Neural crest cell (in vitro differentiated cells): ENCODE data around the gene TUBA4B. TPM values are rescaled to one million over a fixed set of nuclear protein-coding genes. Genes with fewer than 3 reads are reported as not detected.

Experiments
- DNase-seq: peaks from one replicate; pipeline ENCODE4 v3.0.0; 2021; ENCODE audit warnings: low read depth, mixed read lengths, low spot score
- H3K27ac Mint-ChIP-seq: one replicate; pipeline ENCODE4 v1.8.0; 2021; ENCODE audit warnings: mild to moderate bottlenecking, mixed read lengths; ENCODE audit not compliant: unreplicated experiment
- H3K27me3 Mint-ChIP-seq: 2 replicates; pipeline ENCODE4 v1.8.0; 2021; ENCODE audit warnings: low read depth, mild to moderate bottlenecking, mixed read lengths
- H3K36me3 Mint-ChIP-seq: 2 replicates; pipeline ENCODE4 v1.8.0; 2021; ENCODE audit warnings: low read depth, mild to moderate bottlenecking, mixed read lengths
- H3K4me1 Mint-ChIP-seq: 2 replicates; pipeline ENCODE4 v1.8.0; 2021; ENCODE audit warnings: mixed read lengths
- H3K4me3 Mint-ChIP-seq: one replicate; pipeline ENCODE4 v1.8.0; 2021; ENCODE audit warnings: mild to moderate bottlenecking, mixed read lengths
- H3K9me3 Mint-ChIP-seq: 2 replicates; pipeline ENCODE4 v1.8.0; 2021; ENCODE audit warnings: mixed read lengths
- total RNA-seq: library from RNA; stranded (reverse); gene quantifications from 2 replicates; pipeline ENCODE4 v1.2.1, GENCODE V29; 2021
- TF ChIP-seq, protein P1 (sequence below): fragments of 200-600 bp; sonication (generic); conservative IDR thresholded peaks from 2 replicates; pipeline ENCODE4 v1.5.0; 2021; ENCODE audit warnings: antibody characterized with exemption, mild to moderate bottlenecking

The TUBA4B gene
- total RNA-seq, 1 donor from 2014 or later, result not detected

DNA sequence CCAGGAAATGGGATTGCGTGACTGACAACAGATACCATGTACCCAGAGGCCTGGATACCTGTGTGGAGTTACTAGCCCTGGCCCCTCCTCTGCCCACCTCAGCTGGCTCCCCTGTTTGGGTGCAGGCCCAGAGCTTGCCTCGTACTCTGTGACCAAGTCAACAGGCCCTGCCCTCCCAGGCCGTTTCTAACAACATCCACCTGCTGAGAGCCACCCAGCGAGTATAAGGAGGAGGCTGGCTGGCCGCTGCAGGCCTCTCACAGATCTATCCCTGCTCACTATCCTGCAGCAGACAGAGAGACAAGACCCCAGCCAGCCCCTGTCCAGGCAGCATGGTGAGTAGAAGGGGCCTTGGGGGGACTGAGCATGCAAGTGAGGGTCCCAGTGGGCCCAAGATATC lies 13.2 kb downstream of the TUBA4B start:
- TF ChIP-seq, protein P1, sequence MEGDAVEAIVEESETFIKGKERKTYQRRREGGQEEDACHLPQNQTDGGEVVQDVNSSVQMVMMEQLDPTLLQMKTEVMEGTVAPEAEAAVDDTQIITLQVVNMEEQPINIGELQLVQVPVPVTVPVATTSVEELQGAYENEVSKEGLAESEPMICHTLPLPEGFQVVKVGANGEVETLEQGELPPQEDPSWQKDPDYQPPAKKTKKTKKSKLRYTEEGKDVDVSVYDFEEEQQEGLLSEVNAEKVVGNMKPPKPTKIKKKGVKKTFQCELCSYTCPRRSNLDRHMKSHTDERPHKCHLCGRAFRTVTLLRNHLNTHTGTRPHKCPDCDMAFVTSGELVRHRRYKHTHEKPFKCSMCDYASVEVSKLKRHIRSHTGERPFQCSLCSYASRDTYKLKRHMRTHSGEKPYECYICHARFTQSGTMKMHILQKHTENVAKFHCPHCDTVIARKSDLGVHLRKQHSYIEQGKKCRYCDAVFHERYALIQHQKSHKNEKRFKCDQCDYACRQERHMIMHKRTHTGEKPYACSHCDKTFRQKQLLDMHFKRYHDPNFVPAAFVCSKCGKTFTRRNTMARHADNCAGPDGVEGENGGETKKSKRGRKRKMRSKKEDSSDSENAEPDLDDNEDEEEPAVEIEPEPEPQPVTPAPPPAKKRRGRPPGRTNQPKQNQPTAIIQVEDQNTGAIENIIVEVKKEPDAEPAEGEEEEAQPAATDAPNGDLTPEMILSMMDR, result no peak
- no peak overlapping the region for H3K27ac Mint-ChIP-seq
- DNase-seq, result no peak
- H3K4me1 Mint-ChIP-seq, result no peaks in the 10 kb centered on the region
- peaks cover 70% of the 10 kb centered on the region for H3K27me3 Mint-ChIP-seq
- no peak overlapping the region for H3K4me3 Mint-ChIP-seq
- H3K9me3 Mint-ChIP-seq, result no peaks in the 10 kb centered on the region
- no peaks in the 10 kb centered on the region for H3K36me3 Mint-ChIP-seq

DNA sequence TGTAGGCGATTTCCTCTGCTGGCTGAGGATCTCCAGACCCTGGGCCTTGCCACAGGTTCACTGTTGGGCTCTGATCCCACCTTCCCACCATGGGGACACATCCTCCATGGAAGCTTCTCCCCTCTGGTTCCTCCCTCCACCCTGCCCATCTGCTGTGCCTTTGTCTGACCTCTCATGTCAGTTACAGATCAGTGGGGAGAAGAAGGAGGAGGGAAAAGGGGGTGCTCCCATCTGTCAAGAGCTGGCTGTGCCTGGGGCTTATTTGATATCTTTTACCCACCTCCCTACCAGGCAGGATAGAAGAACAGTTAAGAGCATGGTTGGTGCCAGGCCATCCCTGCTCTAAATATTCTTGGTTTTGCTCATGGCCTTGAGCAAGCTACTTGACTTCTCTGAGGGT lies 13.8 kb downstream of the TUBA4B start:
- no peaks in the 10 kb centered on the region for H3K4me1 Mint-ChIP-seq
- no peak for DNase-seq
- no peaks in the 10 kb centered on the region for H3K9me3 Mint-ChIP-seq
- H3K27me3 Mint-ChIP-seq, result peaks cover 68% of the 10 kb centered on the region
- H3K4me3 Mint-ChIP-seq, result no peak overlapping the region
- H3K27ac Mint-ChIP-seq, result no peak overlapping the region
- TF ChIP-seq, protein P1, result no peak
- H3K36me3 Mint-ChIP-seq, result no peaks in the 10 kb centered on the region

DNA sequence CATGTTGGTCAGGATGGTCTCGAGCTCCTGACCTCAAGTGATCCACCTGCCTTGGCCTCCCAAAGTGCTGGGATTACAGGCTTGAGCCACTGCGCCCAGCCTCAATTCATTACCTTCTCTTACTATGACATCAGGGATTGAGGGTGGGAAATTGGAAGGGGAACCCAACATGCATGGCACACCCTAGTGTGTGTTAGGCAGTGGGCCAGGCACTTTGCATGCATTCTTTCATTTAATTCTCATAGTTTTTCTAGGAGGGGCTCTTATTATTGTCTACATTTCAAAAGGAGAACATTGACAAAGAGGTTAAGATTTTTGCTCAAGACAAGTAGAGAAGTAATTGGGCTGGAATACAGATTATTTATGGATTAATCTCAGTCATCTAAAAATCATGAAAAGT lies 15.3 kb downstream of the TUBA4B start:
- Mint-ChIP-seq H3K9me3 (no peaks in the 10 kb centered on the region), H3K27ac (no peak overlapping the region), H3K36me3 (no peaks in the 10 kb centered on the region), H3K4me3 (no peak overlapping the region), H3K27me3 (peaks cover 64% of the 10 kb centered on the region), H3K4me1 (no peaks in the 10 kb centered on the region)
- TF ChIP-seq, protein P1, result no peak
- no peak for DNase-seq

DNA sequence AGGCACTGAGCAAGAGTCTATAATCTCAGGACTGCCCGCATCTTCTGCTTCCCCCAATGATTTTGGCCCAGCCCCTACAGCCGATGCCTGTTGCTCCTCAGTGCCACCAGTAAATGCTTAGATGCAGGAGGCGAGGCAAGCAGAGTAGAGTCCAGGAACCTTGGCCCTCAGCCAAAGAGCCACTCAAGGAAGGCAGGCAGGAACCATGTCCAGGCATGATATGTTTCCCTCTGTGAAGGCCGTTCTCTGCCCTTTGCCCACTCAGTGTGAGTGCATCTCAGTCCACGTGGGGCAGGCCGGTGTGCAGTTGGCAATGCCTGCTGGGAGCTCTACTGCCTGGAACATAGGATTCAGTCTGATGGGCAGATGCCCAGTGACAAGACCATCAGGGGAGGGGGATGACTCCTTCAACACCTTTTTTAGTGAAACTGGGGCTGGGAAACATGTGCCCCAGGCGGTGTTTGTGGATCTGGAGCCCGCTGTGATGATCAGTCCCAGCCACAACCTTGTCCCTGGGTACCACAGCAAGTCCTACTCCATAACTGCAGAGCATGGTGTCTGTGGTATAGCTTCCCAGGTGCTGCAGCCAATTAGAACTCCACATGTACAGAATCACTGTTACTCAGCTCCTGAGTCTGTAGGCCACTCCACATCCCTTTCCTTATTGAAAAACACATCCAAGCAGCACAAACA lies 16.5 kb downstream of the TUBA4B start:
- TF ChIP-seq, protein P1, result no peak
- Mint-ChIP-seq H3K4me1 (no peaks in the 10 kb centered on the region), H3K9me3 (no peaks in the 10 kb centered on the region), H3K27ac (no peak overlapping the region), H3K4me3 (no peak overlapping the region), H3K27me3 (peaks cover 62% of the 10 kb centered on the region), H3K36me3 (no peaks in the 10 kb centered on the region)
- no peak for DNase-seq

DNA sequence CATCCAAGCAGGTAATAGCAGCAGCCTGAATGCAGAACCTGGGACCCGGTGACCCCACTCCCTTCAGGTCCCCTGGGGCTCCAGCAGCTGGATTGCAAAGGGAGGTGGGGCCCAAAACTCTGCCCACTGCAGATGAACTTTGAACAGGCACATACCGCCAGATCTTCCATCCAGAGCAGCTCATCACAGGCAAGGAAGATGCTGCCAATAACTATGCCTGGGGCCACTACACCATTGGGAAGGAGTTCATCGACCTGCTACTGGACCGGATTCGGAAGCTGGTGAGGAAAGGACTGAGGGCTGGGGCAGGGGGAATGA lies 17.0 kb downstream of the TUBA4B start:
- peaks cover 62% of the 10 kb centered on the region for H3K27me3 Mint-ChIP-seq
- no peak overlapping the region for H3K27ac Mint-ChIP-seq
- DNase-seq, result no peak
- TF ChIP-seq, protein P1, result no peak
- H3K4me3 Mint-ChIP-seq, result no peak overlapping the region
- no peaks in the 10 kb centered on the region for H3K4me1 Mint-ChIP-seq
- H3K9me3 Mint-ChIP-seq, result no peaks in the 10 kb centered on the region
- no peaks in the 10 kb centered on the region for H3K36me3 Mint-ChIP-seq

DNA sequence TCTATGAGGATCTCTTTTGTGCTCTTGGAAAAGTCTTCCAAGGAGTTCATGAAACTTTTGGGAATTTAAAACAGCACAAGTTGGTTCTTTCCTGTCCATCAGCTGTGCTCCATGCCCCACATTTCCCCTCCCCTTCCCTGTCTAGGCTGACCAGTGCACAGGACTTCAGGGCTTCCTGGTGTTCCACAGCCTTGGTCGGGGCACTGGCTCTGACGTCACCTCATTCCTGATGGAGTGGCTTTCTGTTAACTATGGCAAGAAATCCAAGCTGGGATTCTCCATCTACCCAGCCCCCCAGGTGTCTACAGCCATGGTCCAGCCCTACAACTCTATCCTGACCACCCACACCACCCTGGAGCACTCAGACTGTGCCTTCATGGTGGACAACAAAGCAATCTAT lies 18.0 kb downstream of the TUBA4B start:
- TF ChIP-seq, protein P1, result no peak
- no peaks in the 10 kb centered on the region for H3K9me3 Mint-ChIP-seq
- no peak overlapping the region for H3K27ac Mint-ChIP-seq
- H3K4me3 Mint-ChIP-seq, result no peak overlapping the region
- H3K36me3 Mint-ChIP-seq, result no peaks in the 10 kb centered on the region
- no peaks in the 10 kb centered on the region for H3K4me1 Mint-ChIP-seq
- DNase-seq, result no peak
- H3K27me3 Mint-ChIP-seq, result peaks cover 63% of the 10 kb centered on the region
